ENCODE data around the gene PGLYRP1. TPM values are rescaled to one million over a fixed set of nuclear protein-coding genes. Genes with fewer than 3 reads are reported as not detected.

PGLYRP1 gene
- total RNA-seq, 1 donor from 2014 or later: not detected

GRCh38 chr19:46040952-46041500 is 18.2 kb upstream of the PGLYRP1 start, which contains the start of gene IGFL4:
Gene IGFL4 (minus strand): TSS chr19:46041002. CDS start chr19:46040962, 40 bp downstream.
- Histone ChIP-seq H3K4me2 (ENCODE audit: low read length) (no peak within 1 kb of the TSS), H3K27me3 (ENCODE audit: insufficient read depth, low read length) (peaks cover 21% of the 10 kb centered on the region), H3K4me3 (ENCODE audit: insufficient read depth, low read depth, low read length) (no peak within 1 kb of the TSS), H3K79me2 (ENCODE audit: insufficient read depth, low read length) (no peaks in the 10 kb centered on the region), H3K27ac (ENCODE audit: low read depth, low read length) (no peak within 1 kb of the TSS), H2AFZ (ENCODE audit: low read depth, low read length) (no peak within 1 kb of the TSS), H3K9ac (ENCODE audit: low read length) (no peak within 1 kb of the TSS), H3K9me3 (ENCODE audit: insufficient read depth, low read depth, low read length) (peaks cover 33% of the 10 kb centered on the region), H3K4me1 (ENCODE audit: insufficient read depth, low read length) (no peaks in the 10 kb centered on the region), H3K36me3 (ENCODE audit: insufficient read depth, low read length) (no peaks in the 10 kb centered on the region), H4K20me1 (ENCODE audit: insufficient read depth, low read length) (no peaks in the 10 kb centered on the region)
- peaks cover 19% of the 10 kb centered on the region for H3K27me3 Mint-ChIP-seq (ENCODE audit: low read depth, unreplicated experiment)
- no peaks in the 10 kb centered on the region for H3K4me1 Mint-ChIP-seq (ENCODE audit: low read depth, unreplicated experiment)
- peaks cover 42% of the 10 kb centered on the region for H3K9me3 Mint-ChIP-seq (ENCODE audit: unreplicated experiment)
- peaks cover 34% of the 10 kb centered on the region for H3K36me3 Mint-ChIP-seq (ENCODE audit: low read depth, unreplicated experiment)
- no peak within 1 kb of the TSS for H3K4me3 Mint-ChIP-seq (ENCODE audit: unreplicated experiment)
- peak within 1 kb of the TSS; percentile 16 for H3K27ac Mint-ChIP-seq (ENCODE audit: unreplicated experiment)
- DNase-seq (ENCODE audit: low read depth) (peak; percentile 24), FAIRE-seq (no peak)
- no peak for TF ChIP-seq EZH2 (IDR thresholded peaks at IDR 0.05; ENCODE audit: insufficient read depth, low read length)
- TF ChIP-seq, protein P1, sequence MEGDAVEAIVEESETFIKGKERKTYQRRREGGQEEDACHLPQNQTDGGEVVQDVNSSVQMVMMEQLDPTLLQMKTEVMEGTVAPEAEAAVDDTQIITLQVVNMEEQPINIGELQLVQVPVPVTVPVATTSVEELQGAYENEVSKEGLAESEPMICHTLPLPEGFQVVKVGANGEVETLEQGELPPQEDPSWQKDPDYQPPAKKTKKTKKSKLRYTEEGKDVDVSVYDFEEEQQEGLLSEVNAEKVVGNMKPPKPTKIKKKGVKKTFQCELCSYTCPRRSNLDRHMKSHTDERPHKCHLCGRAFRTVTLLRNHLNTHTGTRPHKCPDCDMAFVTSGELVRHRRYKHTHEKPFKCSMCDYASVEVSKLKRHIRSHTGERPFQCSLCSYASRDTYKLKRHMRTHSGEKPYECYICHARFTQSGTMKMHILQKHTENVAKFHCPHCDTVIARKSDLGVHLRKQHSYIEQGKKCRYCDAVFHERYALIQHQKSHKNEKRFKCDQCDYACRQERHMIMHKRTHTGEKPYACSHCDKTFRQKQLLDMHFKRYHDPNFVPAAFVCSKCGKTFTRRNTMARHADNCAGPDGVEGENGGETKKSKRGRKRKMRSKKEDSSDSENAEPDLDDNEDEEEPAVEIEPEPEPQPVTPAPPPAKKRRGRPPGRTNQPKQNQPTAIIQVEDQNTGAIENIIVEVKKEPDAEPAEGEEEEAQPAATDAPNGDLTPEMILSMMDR (IDR thresholded peaks at IDR 0.05; ENCODE audit: insufficient read depth, low read depth, low read length): no peak

- H3K27me3 Mint-ChIP-seq (ENCODE audit: low read depth, unreplicated experiment): peaks cover 15% of the 10 kb centered on the region
- H3K4me1 Mint-ChIP-seq (ENCODE audit: low read depth, unreplicated experiment): no peaks in the 10 kb centered on the region
- DNase-seq (ENCODE audit: low read depth) (no peak), FAIRE-seq (no peak)
- H3K27ac ChIP-seq (ENCODE audit: low read depth, low read length): no peak overlapping the region
- TF ChIP-seq, protein P1 (IDR thresholded peaks at IDR 0.05; ENCODE audit: insufficient read depth, low read depth, low read length): no peak
- no peak for TF ChIP-seq EZH2 (IDR thresholded peaks at IDR 0.05; ENCODE audit: insufficient read depth, low read length)
- peaks cover 30% of the 10 kb centered on the region for H3K9me3 ChIP-seq (ENCODE audit: insufficient read depth, low read depth, low read length)
- H3K36me3 Mint-ChIP-seq (ENCODE audit: low read depth, unreplicated experiment): peaks cover 34% of the 10 kb centered on the region
- no peak overlapping the region for H3K4me2 ChIP-seq (ENCODE audit: low read length)
- H4K20me1 ChIP-seq (ENCODE audit: insufficient read depth, low read length): no peaks in the 10 kb centered on the region
- H3K4me1 ChIP-seq (ENCODE audit: insufficient read depth, low read length): no peaks in the 10 kb centered on the region
- H3K79me2 ChIP-seq (ENCODE audit: insufficient read depth, low read length): no peaks in the 10 kb centered on the region
- H3K9me3 Mint-ChIP-seq (ENCODE audit: unreplicated experiment): peaks cover 34% of the 10 kb centered on the region
- no peak overlapping the region for H3K9ac ChIP-seq (ENCODE audit: low read length)
- H2AFZ ChIP-seq (ENCODE audit: low read depth, low read length): no peak overlapping the region
- no peak overlapping the region for H3K27ac Mint-ChIP-seq (ENCODE audit: unreplicated experiment)
- H3K36me3 ChIP-seq (ENCODE audit: insufficient read depth, low read length): no peaks in the 10 kb centered on the region
- H3K4me3 ChIP-seq (ENCODE audit: insufficient read depth, low read depth, low read length): no peak overlapping the region
- peaks cover 17% of the 10 kb centered on the region for H3K27me3 ChIP-seq (ENCODE audit: insufficient read depth, low read length)
- H3K4me3 Mint-ChIP-seq (ENCODE audit: unreplicated experiment): no peak overlapping the region
Measured at GRCh38 chr19:46040125-46040524, 17.3 kb upstream of the PGLYRP1 start.

GRCh38 chr19:46036744-46037128 is 13.9 kb upstream of the PGLYRP1 start:
- H3K27me3 Mint-ChIP-seq (ENCODE audit: low read depth, unreplicated experiment): peaks cover 12% of the 10 kb centered on the region

More at GRCh38 chr19:46036744-46037128, 13.9 kb upstream of the PGLYRP1 start:
- FAIRE-seq: no peak
- no peak overlapping the region for H2AFZ ChIP-seq (ENCODE audit: low read depth, low read length)
- H3K4me2 ChIP-seq (ENCODE audit: low read length): no peak overlapping the region
- H3K4me1 ChIP-seq (ENCODE audit: insufficient read depth, low read length): no peaks in the 10 kb centered on the region
- no peaks in the 10 kb centered on the region for H3K36me3 ChIP-seq (ENCODE audit: insufficient read depth, low read length)
- no peaks in the 10 kb centered on the region for H4K20me1 ChIP-seq (ENCODE audit: insufficient read depth, low read length)
- no peak overlapping the region for H3K4me3 Mint-ChIP-seq (ENCODE audit: unreplicated experiment)
- H3K4me3 ChIP-seq (ENCODE audit: insufficient read depth, low read depth, low read length): no peak overlapping the region
- H3K36me3 Mint-ChIP-seq (ENCODE audit: low read depth, unreplicated experiment): peaks cover 26% of the 10 kb centered on the region
- peaks cover 7% of the 10 kb centered on the region for H3K9me3 ChIP-seq (ENCODE audit: insufficient read depth, low read depth, low read length)
- no peak for DNase-seq (ENCODE audit: low read depth)
- peaks cover 9% of the 10 kb centered on the region for H3K9me3 Mint-ChIP-seq (ENCODE audit: unreplicated experiment)
- H3K27me3 ChIP-seq (ENCODE audit: insufficient read depth, low read length): peaks cover 19% of the 10 kb centered on the region
- TF ChIP-seq, protein P1 (IDR thresholded peaks at IDR 0.05; ENCODE audit: insufficient read depth, low read depth, low read length): no peak
- TF ChIP-seq EZH2 (IDR thresholded peaks at IDR 0.05; ENCODE audit: insufficient read depth, low read length): no peak
- no peak overlapping the region for H3K9ac ChIP-seq (ENCODE audit: low read length)
- H3K27ac Mint-ChIP-seq (ENCODE audit: unreplicated experiment): no peak overlapping the region
- H3K27ac ChIP-seq (ENCODE audit: low read depth, low read length): no peak overlapping the region
- H3K4me1 Mint-ChIP-seq (ENCODE audit: low read depth, unreplicated experiment): no peaks in the 10 kb centered on the region
- no peaks in the 10 kb centered on the region for H3K79me2 ChIP-seq (ENCODE audit: insufficient read depth, low read length)

Data from astrocyte (in vitro differentiated cells and primary cell).